H1 (cell line): ENCODE results near the gene TCERG1L. TPM values are rescaled to one million over a fixed set of nuclear protein-coding genes. Genes with fewer than 3 reads are reported as not detected.

ENCODE experiments used
- NANOG ChIP-seq: IDR thresholded peaks from 2 replicates; pipeline ENCODE4 v1.6.1; 2011; ENCODE audit warnings: low read length, low read depth, mild to moderate bottlenecking, inconsistent platforms; ENCODE audit not compliant: insufficient read depth, poor library complexity, severe bottlenecking
- RFX5 ChIP-seq: IDR thresholded peaks from 2 replicates; pipeline ENCODE4 v1.6.1; 2011; ENCODE audit warnings: low read depth, low read length, improper control_type of control experiment, borderline replicate concordance
- SP4 ChIP-seq: IDR thresholded peaks from 2 replicates; pipeline ENCODE4 v1.6.1; 2012; ENCODE audit warnings: low read length, inconsistent platforms
- TAF1 ChIP-seq: IDR thresholded peaks from 2 replicates; pipeline ENCODE4 v1.6.1; 2011; ENCODE audit warnings: mild to moderate bottlenecking, low read depth, low read length
- polyA plus RNA-seq, 7 experiments: library from polyadenylated mRNA; depleted of rRNA in 3 of 7; stranded (reverse) in 5 of 7; unstranded in 2 of 7; fragments of >200 nt in 5 of 7; fragments of 200-250 nt in 2 of 7; gene quantifications; 1 replicate in 5 of 7; 2 replicates in 1 of 7; 4 replicates in 1 of 7; pipeline versions ENCODE4 v1.2.1 to v1.2.3, GENCODE V29; 2011 to 2013; ENCODE audit warnings: missing spikeins in 2 of 7, mixed read lengths in 2 of 7
- total RNA-seq: library from RNA; stranded (reverse); fragmentation: NEBNext Ultra II Directional; extraction: Animal tissue kit (Norgen Biotek cat#: 25700); gene quantifications from 2 replicates; pipeline ENCODE4 v1.2.1, GENCODE V29; 2021

The TCERG1L gene
- total and polyA plus RNA-seq, 2 of the 8 experiments (the other 6 are each of a cell fraction or from before 2014, with no cell fraction given): 3.9 to 6.9 TPM

GRCh38 chr10:131068311-131068710, 243.2 kb downstream of the TCERG1L start (continued):
- TF ChIP-seq NANOG (no peak), TAF1 (no peak), SP4 (no peak), RFX5 (no peak)
